GM12874 (cell line): Measurements from ENCODE around the gene TSEN54.

ENCODE experiments used
- TF ChIP-seq, protein P1 (sequence below): IDR thresholded peaks from 2 replicates; pipeline ENCODE4 v1.5.1; 2011; ENCODE audit warnings: low read depth, mild to moderate bottlenecking, control low read depth, low read length, moderate library complexity; ENCODE audit not compliant: insufficient read depth

Gene TSEN54

DNA sequence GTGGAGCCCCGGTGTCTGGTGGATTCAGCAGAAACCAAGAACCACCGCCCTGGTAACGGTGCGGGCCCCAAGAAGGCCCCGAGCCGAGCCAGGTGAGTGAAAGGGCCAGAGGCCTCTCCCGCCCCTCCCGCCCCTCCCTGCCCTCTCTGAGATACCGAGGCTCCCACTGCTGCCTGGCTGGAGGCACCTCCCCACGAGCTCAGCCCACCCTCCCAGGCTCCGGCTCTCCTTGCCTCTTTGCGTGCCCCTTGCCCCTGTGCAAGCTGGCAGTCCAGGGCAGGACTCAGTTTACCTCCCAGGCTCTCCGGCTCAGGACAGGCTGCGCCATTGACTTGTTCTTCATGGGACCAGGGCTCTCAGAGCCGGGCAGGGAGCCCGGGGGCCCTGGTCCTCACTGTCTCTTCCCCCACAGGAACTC lies 57.2 kb downstream of the TSEN54 start:
- TF ChIP-seq, protein P1, sequence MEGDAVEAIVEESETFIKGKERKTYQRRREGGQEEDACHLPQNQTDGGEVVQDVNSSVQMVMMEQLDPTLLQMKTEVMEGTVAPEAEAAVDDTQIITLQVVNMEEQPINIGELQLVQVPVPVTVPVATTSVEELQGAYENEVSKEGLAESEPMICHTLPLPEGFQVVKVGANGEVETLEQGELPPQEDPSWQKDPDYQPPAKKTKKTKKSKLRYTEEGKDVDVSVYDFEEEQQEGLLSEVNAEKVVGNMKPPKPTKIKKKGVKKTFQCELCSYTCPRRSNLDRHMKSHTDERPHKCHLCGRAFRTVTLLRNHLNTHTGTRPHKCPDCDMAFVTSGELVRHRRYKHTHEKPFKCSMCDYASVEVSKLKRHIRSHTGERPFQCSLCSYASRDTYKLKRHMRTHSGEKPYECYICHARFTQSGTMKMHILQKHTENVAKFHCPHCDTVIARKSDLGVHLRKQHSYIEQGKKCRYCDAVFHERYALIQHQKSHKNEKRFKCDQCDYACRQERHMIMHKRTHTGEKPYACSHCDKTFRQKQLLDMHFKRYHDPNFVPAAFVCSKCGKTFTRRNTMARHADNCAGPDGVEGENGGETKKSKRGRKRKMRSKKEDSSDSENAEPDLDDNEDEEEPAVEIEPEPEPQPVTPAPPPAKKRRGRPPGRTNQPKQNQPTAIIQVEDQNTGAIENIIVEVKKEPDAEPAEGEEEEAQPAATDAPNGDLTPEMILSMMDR, result no peak

DNA sequence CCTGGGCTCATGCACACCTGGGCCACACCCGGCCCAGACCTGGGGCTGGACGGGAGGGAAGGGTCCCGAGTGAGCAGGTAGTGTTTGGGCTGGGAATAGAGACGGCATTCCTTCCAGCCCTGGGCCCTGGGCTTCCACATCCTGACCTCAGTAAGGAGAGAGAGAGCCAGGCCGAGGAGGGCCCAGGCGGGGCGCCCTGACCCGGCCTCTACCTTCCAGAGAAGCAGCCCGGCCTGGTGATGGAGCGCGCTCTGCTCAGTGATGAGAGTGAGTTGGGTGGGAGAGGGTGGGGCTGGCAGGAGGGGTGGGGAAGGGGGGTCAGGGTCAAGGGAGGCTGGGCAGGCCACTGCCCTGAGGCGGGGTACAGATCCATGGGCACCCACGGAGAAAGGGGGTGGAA lies 57.7 kb downstream of the TSEN54 start:
- TF ChIP-seq, protein P1, result no peak
